ENCODE data around the gene TUBB4B.

The TUBB4B gene

DNA sequence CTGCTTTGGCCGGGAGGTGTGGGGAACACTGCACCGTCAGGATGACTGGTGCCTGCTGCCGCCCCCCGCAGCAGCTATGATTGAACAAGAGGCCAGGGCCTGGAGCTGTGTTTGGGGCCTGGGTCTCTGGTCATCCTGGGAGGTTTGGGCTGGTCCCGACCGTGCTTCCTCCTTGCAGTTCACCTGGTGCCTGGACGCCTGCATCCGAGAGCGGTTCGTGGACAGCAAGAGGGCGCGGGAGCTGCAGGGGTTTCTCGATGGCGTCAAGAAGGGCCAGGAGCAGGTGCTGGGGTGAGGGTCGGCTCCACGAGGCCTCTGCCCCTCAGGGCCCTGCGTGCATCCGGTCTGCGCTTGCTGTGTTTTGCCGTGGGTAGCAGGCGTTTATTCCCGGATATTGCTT, 23.0 kb downstream of the TUBB4B start:
- DNase-seq (ENCODE audit: low spot score in 2 of 2) (no peak), ATAC-seq (no peak)
- H3K36me3 Mint-ChIP-seq: peaks cover 84% of the 10 kb centered on the region

GRCh38 chr9:137265496-137266161, 24.5 kb downstream of the TUBB4B start:
- peaks cover 84% of the 10 kb centered on the region for H3K36me3 Mint-ChIP-seq
- no peak overlapping the region for H3K4me3 Mint-ChIP-seq
- ATAC-seq: peak; percentile 22
- H3K4me1 Mint-ChIP-seq: peaks cover 21% of the 10 kb centered on the region
- no peaks in the 10 kb centered on the region for H3K9me3 Mint-ChIP-seq
- DNase-seq (ENCODE audit: low spot score in 2 of 2): no peak
- no peak overlapping the region for H3K27ac Mint-ChIP-seq

More for the DNA sequence above, 23.0 kb downstream of the TUBB4B start:
- H3K4me3 Mint-ChIP-seq: no peak overlapping the region
- no peak overlapping the region for H3K27ac Mint-ChIP-seq
- H3K4me1 Mint-ChIP-seq: peaks cover 13% of the 10 kb centered on the region
- H3K9me3 Mint-ChIP-seq: no peaks in the 10 kb centered on the region

GRCh38 chr9:137266162-137266527, 25.1 kb downstream of the TUBB4B start:
- Mint-ChIP-seq H3K36me3 (peaks cover 84% of the 10 kb centered on the region), H3K4me3 (no peak overlapping the region), H3K27ac (no peak overlapping the region), H3K9me3 (no peaks in the 10 kb centered on the region), H3K4me1 (peaks cover 24% of the 10 kb centered on the region)
- ATAC-seq (no peak), DNase-seq (ENCODE audit: low spot score in 2 of 2) (no peak)

DNA sequence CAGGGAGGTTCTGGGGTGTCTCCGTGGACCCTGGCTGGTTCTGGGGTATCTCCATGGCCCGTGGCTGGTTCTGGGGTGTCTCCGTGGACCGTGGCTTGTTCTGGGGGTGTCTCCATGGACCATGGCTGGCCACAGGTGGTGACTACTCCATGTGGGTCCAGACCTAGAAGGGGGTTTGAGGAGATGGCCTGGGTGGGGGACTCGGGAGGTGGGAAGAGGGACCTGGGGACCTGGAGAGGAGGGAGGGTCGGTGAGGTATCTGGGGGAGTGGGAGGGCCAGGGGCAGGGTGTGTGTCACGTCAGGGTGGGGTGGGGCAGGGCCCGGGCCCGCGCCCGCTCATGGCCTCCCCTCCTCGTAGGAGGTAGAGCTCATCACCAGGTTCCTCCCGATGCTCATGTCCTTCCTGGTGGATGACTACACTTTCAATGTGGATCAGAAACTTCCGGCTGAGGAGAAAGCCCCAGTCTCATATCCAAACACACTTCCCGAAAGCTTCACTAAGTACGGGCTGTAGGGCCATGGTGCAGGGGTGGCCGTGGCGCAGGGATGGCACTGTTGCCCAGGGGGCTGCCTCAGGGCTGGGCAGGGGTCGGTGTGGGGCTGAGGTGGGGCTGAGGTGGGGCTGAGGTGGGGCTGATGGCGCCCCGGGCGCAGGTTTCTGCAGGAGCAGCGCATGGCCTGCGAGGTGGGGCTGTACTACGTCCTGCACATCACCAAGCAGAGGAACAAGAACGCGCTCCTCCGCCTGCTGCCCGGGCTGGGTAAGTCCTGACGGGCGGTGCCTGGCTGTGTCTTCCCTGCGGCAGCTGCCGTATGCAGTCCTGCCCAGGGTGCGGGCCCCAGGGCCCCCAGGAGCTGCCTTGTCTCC, 25.7 kb downstream of the TUBB4B start:
- Mint-ChIP-seq H3K36me3 (peaks cover 81% of the 10 kb centered on the region), H3K4me1 (peaks cover 25% of the 10 kb centered on the region), H3K9me3 (no peaks in the 10 kb centered on the region), H3K27ac (no peak overlapping the region), H3K4me3 (no peak overlapping the region)
- DNase-seq (ENCODE audit: low spot score in 2 of 2) (no peak), ATAC-seq (no peak)

DNA sequence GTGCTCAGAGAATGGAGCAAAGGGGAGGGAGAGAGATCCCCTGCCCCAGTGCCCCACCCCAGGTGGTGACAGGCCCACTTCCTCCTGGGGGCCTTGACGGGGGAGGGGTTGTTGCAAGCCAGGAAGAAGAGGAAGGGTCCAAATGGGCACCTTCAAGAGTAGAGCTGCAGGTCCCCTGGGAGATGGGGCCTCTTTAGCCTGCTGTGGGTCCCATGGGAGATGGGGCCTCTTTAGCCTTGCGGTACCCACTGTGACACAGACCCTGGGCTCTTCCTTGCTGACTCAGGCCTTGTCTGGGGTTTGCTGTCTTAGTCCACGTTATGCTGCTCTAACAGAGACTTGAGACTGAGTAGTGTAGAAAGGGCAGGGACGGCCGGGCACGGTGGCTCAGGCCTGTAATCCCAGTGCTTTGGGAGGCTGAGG, 26.9 kb downstream of the TUBB4B start:
- Mint-ChIP-seq H3K4me1 (peaks cover 23% of the 10 kb centered on the region), H3K27ac (no peak overlapping the region), H3K36me3 (peaks cover 78% of the 10 kb centered on the region), H3K9me3 (no peaks in the 10 kb centered on the region), H3K4me3 (no peak overlapping the region)
- no peak for DNase-seq (ENCODE audit: low spot score in 2 of 2)
- ATAC-seq: no peak

- Mint-ChIP-seq H3K4me3 (no peak overlapping the region), H3K4me1 (peaks cover 23% of the 10 kb centered on the region), H3K9me3 (no peaks in the 10 kb centered on the region), H3K36me3 (peaks cover 77% of the 10 kb centered on the region), H3K27ac (peak overlapping the region; percentile 16)
- ATAC-seq (no peak), DNase-seq (ENCODE audit: low spot score in 2 of 2) (no peak)
Measured at GRCh38 chr9:137268538-137269201, 27.6 kb downstream of the TUBB4B start.

DNA sequence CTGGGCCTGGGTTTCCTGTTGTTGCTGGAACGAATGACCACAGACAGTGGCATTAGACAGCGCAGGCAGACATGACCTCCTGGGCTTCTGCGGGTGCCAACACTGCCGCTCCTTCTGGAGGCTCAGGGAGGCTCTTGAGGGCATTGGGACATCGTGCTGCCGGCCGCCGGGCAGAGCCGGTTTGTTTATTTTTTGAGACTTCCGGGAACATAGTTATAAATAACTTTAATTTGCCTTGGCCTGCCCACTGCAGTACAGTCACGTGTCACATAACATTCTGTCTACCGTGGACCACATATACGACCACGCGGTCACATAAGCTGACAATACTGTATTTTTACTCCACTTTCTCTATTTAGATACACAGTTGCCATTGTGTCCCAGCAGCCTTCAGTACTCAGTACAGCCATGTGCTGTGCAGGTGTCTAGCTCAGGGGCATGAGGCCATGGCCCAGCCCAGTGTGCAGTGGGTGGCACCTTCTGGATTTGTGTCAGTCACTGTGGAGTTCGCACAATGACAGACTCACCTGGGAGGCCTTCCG, 28.2 kb downstream of the TUBB4B start:
- Mint-ChIP-seq H3K27ac (peak overlapping the region; percentile 54), H3K4me1 (peaks cover 26% of the 10 kb centered on the region), H3K4me3 (no peak overlapping the region), H3K36me3 (peaks cover 71% of the 10 kb centered on the region), H3K9me3 (no peaks in the 10 kb centered on the region)
- DNase-seq (ENCODE audit: low spot score in 2 of 2) (no peak), ATAC-seq (no peak)

- Mint-ChIP-seq H3K4me3 (no peak overlapping the region), H3K36me3 (peaks cover 59% of the 10 kb centered on the region), H3K27ac (peak overlapping the region; percentile 37), H3K4me1 (peaks cover 41% of the 10 kb centered on the region), H3K9me3 (no peaks in the 10 kb centered on the region)
- ATAC-seq (no peak), DNase-seq (ENCODE audit: low spot score in 2 of 2) (no peak)
Measured at GRCh38 chr9:137270929-137271695, 30.0 kb downstream of the TUBB4B start.

- Mint-ChIP-seq H3K4me1 (peaks cover 42% of the 10 kb centered on the region), H3K36me3 (peaks cover 54% of the 10 kb centered on the region), H3K4me3 (no peak overlapping the region), H3K27ac (peak overlapping the region; percentile 37), H3K9me3 (no peaks in the 10 kb centered on the region)
- no peak for ATAC-seq
- no peak for DNase-seq (ENCODE audit: low spot score in 2 of 2)
Measured at GRCh38 chr9:137271696-137272076, 30.6 kb downstream of the TUBB4B start.

- peaks cover 46% of the 10 kb centered on the region for H3K36me3 Mint-ChIP-seq
- H3K4me1 Mint-ChIP-seq: peaks cover 49% of the 10 kb centered on the region
- ATAC-seq (no peak), DNase-seq (ENCODE audit: low spot score in 2 of 2) (no peak)
- no peak overlapping the region for H3K27ac Mint-ChIP-seq
- no peak overlapping the region for H3K4me3 Mint-ChIP-seq
- H3K9me3 Mint-ChIP-seq: no peaks in the 10 kb centered on the region
Measured at GRCh38 chr9:137272241-137273094, 31.4 kb downstream of the TUBB4B start.

DNA sequence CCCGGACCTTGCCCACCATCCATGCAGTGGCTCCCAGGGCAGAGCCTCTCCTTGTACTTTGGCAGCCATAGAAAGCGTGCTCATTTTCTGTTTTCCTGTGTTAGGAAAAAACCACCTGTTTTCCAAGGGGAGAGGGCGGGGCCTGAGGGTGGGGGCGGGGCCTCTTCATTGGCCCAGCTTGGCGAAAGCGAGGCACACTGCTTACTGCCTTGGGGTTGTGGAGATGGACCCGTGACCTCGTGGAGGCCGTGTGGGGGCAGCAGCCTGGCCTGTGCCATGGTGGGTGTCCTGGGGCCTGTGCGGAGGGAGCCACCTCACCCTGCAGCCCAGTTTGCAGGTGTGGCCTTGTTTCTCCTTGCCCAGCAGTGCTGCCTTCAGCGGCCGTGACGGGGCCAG, 32.0 kb downstream of the TUBB4B start:
- peaks cover 49% of the 10 kb centered on the region for H3K4me1 Mint-ChIP-seq
- no peaks in the 10 kb centered on the region for H3K9me3 Mint-ChIP-seq
- DNase-seq (ENCODE audit: low spot score in 2 of 2) (no peak), ATAC-seq (no peak)
- peaks cover 40% of the 10 kb centered on the region for H3K36me3 Mint-ChIP-seq
- H3K4me3 Mint-ChIP-seq: no peak overlapping the region
- no peak overlapping the region for H3K27ac Mint-ChIP-seq

DNA sequence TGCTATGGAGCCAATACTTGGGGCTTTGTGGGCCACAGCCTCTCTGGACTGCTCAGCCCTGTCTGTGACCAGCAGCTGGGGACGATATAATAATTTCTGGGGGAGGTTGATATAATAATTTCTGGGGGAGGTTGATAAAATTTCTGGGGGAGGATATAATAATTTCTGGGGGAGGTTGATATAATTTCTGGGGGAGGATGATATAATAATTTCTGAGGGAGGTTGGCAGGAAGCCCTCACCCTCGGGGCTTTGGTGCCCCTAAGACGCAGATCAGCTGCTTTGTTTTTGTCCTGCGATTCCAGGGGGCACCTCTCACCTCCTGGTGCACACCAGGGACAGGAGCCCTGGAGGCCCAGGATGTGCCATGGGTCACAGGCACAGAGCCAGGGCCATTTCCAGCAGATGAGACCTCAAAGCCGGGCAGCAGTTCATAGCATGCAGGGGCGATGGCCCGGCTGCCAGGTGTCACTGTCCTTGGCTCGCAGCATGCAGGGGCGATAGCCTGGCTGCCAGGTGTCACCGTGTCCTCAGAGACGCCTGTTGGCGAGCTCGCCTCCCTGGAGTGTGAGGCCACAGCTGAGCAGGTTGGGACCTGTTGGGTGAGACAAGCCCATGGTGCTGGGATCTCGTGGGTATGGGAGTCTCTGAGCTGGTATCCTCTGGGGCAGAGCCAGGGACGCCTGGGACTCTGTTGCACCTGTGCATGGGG, 32.7 kb downstream of the TUBB4B start:
- Mint-ChIP-seq H3K4me1 (peaks cover 43% of the 10 kb centered on the region), H3K9me3 (no peaks in the 10 kb centered on the region), H3K36me3 (peaks cover 33% of the 10 kb centered on the region), H3K27ac (no peak overlapping the region), H3K4me3 (no peak overlapping the region)
- no peak for DNase-seq (ENCODE audit: low spot score in 2 of 2)
- ATAC-seq: no peak

GRCh38 chr9:137275203-137275587, 34.1 kb downstream of the TUBB4B start:
- peaks cover 19% of the 10 kb centered on the region for H3K36me3 Mint-ChIP-seq
- ATAC-seq (no peak), DNase-seq (ENCODE audit: low spot score in 2 of 2) (no peak)
- H3K4me3 Mint-ChIP-seq: peak overlapping the region; percentile 11
- no peaks in the 10 kb centered on the region for H3K9me3 Mint-ChIP-seq
- H3K4me1 Mint-ChIP-seq: peaks cover 33% of the 10 kb centered on the region
- H3K27ac Mint-ChIP-seq: peak overlapping the region; percentile 77

All from stimulated activated effector memory CD8-positive, alpha-beta T cell treated with anti-CD3 and anti-CD28 coated beads, Interleukin-12 subunit alpha, Interleukin-12 subunit beta, amount 100 ng/mL, for 72 hours (primary cell).